ENCODE measurements around the gene CHAF1B. TPM values are rescaled to one million over a fixed set of nuclear protein-coding genes. Genes with fewer than 3 reads are reported as not detected.
"Not testable (repeated sequence)": the region's sequence is repeated elsewhere in the genome, so short reads cannot be mapped to it uniquely, and the experiment has no call there.

CHAF1B gene
- total RNA-seq: 1.1 and 1.3 TPM in 2 replicates

GRCh38 chr21:36385233-36386030 lies at the start of gene CHAF1B:
TSS of gene CHAF1B (plus strand) at chr21:36385392. CDS start at chr21:36386137, 745 bp downstream.
- Histone ChIP-seq H3K4me3 (ENCODE audit: low read depth, low read length) (peak within 1 kb of the TSS; percentile 51), H3K27me3 (ENCODE audit: control insufficient read depth, insufficient read depth, low read length) (no peaks in the 10 kb centered on the region), H3K36me3 (ENCODE audit: control insufficient read depth, insufficient read depth, low read length) (no peaks in the 10 kb centered on the region)
- no peak for TF ChIP-seq CTCF (IDR thresholded peaks at IDR 0.05; ENCODE audit: insufficient read depth, low read length, severe bottlenecking)
- DNase-seq (ENCODE audit: low read depth) (peak; percentile 59), FAIRE-seq (no peak)

DNA sequence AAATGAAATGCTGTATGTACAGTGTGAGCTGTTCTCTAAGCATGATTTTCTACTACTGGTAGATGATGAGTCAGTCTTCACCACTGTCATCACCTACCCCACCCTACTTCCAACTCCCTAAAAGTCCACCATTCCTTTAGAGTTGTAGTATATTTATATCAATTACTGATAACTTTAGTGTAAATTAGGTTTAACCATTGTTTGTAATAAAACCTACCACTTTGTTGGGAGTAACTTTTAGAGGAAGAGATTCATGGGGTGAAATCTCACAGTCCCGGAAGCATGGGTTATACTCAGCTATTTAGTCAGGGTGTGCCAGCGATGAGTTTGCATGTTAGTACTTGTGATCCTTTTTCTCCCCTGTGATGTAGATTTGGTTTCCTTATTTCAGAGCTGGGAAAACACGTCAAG lies 48.1 kb upstream of the CHAF1B start:
- DNase-seq (ENCODE audit: low read depth) (peak; percentile 94), FAIRE-seq (no peak)

GRCh38 chr21:36338975-36339374 lies 46.2 kb upstream of the CHAF1B start:
- Histone ChIP-seq H3K27me3 (ENCODE audit: control insufficient read depth, insufficient read depth, low read length) (no peaks in the 10 kb centered on the region), H3K36me3 (ENCODE audit: control insufficient read depth, insufficient read depth, low read length) (peaks cover 15% of the 10 kb centered on the region), H3K4me3 (ENCODE audit: low read depth, low read length) (no peak overlapping the region)
- DNase-seq (ENCODE audit: low read depth) (no peak), FAIRE-seq (no peak)
- no peak for TF ChIP-seq CTCF (IDR thresholded peaks at IDR 0.05; ENCODE audit: insufficient read depth, low read length, severe bottlenecking)

More for the DNA sequence above, 48.1 kb upstream of the CHAF1B start:
- no peak overlapping the region for H3K4me3 ChIP-seq (ENCODE audit: low read depth, low read length)
- H3K36me3 ChIP-seq (ENCODE audit: control insufficient read depth, insufficient read depth, low read length): peaks cover 16% of the 10 kb centered on the region
- H3K27me3 ChIP-seq (ENCODE audit: control insufficient read depth, insufficient read depth, low read length): no peaks in the 10 kb centered on the region
- TF ChIP-seq CTCF (IDR thresholded peaks at IDR 0.05; ENCODE audit: insufficient read depth, low read length, severe bottlenecking): no peak

GRCh38 chr21:36342581-36342980 lies 42.6 kb upstream of the CHAF1B start:
- H3K27me3 ChIP-seq (ENCODE audit: control insufficient read depth, insufficient read depth, low read length); H3K4me3 ChIP-seq (ENCODE audit: low read depth, low read length); DNase-seq (ENCODE audit: low read depth); FAIRE-seq: not testable (repeated sequence)
- H3K36me3 ChIP-seq (ENCODE audit: control insufficient read depth, insufficient read depth, low read length): peaks cover 26% of the 10 kb centered on the region

GRCh38 chr21:36344931-36345330 lies 40.3 kb upstream of the CHAF1B start:
- Histone ChIP-seq H3K4me3 (ENCODE audit: low read depth, low read length) (no peak overlapping the region), H3K27me3 (ENCODE audit: control insufficient read depth, insufficient read depth, low read length) (no peaks in the 10 kb centered on the region), H3K36me3 (ENCODE audit: control insufficient read depth, insufficient read depth, low read length) (peaks cover 25% of the 10 kb centered on the region)
- no peak for TF ChIP-seq CTCF (IDR thresholded peaks at IDR 0.05; ENCODE audit: insufficient read depth, low read length, severe bottlenecking)
- no peak for DNase-seq (ENCODE audit: low read depth)
- FAIRE-seq: no peak

DNA sequence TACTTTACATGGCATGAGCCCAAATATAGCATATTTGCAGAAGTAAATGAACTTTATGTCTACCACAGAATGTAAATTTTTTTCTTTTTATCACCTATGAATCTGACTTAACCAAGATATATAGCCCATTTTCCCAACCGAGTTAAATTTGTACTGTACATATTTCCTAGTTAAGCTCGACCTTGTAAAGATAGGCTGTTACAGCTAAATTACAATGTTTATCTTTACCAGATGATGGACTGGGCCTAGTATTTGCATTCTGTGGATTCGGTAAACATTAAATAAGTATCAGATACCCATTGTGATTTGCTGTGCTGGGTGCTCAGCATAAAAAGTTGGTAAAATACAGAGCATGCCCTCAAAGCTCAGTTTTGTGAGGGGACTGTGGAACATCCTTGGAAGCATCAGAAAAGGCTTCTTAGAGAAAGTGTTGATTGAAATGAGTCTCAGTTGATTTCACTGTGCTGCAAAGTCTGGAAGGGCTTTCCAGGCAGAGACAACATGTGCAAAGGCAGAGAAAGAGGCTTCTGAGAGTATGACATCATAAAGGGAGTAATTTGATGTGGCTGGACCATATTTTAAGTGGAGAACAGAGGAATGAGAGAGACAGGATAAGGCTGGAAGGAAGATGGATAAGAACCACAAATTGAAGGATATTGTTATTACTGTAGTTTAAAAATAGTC lies 37.8 kb upstream of the CHAF1B start:
- no peak overlapping the region for H3K4me3 ChIP-seq (ENCODE audit: low read depth, low read length)
- peaks cover 25% of the 10 kb centered on the region for H3K36me3 ChIP-seq (ENCODE audit: control insufficient read depth, insufficient read depth, low read length)
- no peak for FAIRE-seq
- no peak for TF ChIP-seq CTCF (IDR thresholded peaks at IDR 0.05; ENCODE audit: insufficient read depth, low read length, severe bottlenecking)
- no peak for DNase-seq (ENCODE audit: low read depth)
- no peaks in the 10 kb centered on the region for H3K27me3 ChIP-seq (ENCODE audit: control insufficient read depth, insufficient read depth, low read length)
